SHP77 treated with DMSO at 0.1 percent for 48 hours (cell line): ENCODE data around the gene RNLS.

Experiments used
- DNase-seq: peaks from one replicate; lab custom pipeline; 2025; lab: John Stamatoyannopoulos, UW

Gene RNLS

GRCh38 chr10:88259381-88259780 lies 323.7 kb downstream of the RNLS start:
- DNase-seq = no peak

DNA sequence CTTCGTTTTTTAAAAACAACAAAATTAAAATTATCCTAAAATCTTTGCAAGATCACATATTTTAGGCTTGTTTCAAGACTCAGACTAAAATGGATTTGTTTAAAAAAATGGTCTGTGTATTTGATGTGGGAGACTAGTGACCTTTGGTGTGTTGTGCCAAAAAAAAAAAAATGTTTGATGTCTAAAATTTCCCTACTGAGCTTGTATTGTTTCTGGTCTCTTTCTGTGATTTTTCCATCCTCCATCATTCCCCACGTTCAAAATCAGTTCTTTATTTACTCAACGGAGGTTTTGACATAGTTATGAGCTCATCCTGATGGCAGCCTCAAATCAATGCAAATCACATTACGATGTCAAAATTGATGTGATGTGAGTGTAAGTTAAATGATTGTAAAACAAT lies 326.2 kb downstream of the RNLS start:
- no peak for DNase-seq

DNA sequence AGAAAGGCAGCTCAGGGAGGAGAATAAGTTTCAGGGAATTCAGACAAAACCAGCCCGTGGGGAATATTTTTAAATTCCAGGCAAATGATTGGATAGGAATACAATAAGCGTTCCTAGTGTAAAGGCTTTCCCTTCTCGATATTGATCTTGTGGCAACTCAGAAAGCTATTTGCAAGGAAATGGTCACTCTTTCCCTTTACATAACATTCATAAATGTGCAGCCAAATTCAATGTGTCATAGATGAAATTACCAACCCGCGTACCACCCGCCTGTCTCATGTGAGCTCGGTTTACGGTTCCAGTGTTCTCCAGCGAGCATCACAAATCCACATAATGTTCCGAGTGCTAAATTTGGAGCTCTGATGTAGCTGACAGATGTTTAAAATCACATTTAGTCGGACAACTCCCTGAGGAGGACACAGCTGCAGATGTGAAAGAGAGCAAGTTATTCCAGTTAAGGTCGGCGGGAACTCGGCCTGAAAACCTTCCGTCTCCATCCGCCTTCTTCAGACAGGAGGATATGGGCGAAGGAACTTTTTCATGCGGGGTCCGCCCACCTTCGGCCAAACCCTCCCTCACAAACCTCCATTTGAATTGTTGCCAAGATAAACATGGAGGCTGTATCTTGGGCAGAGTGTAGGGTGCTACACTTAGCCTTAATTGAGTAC lies 327.0 kb downstream of the RNLS start:
- DNase-seq = no peak

DNA sequence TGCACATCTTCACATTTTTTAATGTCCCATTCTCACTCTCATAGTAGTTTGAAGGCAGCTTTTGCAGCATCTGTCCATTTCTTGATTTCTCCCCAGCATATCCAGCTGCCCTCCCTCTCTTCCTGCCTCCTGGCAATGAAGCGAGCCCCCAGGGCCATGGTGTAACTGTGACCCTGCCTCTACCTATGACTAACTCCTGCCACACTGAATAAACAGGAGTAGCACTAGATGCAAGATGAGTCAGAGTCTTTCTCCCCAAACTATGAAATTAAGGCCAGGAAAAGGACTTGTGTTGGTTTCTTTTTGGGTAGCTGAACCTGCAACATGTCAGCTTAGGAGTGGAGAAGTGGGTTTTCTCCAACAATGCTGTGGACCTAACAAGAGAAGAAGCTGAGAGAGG lies 329.0 kb downstream of the RNLS start:
- no peak for DNase-seq

GRCh38 chr10:88253622-88254021 lies 329.5 kb downstream of the RNLS start:
- no peak for DNase-seq

- DNase-seq = no peak
Measured at GRCh38 chr10:88253128-88253527, 330.0 kb downstream of the RNLS start.

DNA sequence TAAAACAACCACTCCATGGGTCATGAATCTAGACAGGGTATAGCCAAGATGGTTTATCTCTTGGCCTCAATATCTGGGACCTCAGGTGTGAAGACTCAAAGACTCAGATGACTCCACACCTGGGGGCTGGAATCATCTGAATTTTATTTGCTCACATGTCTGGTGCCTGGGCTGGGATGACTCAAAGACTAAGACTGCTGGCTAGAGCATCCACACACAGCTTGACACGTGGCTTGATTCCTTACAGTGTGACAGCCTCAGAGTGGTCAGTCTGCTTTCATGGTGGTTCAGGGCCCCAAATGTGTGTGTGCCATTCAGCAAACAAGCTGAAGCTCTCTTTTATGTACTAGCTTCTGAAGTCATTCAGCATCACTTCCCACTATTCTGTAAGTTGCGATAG lies 333.7 kb downstream of the RNLS start:
- no peak for DNase-seq

DNA sequence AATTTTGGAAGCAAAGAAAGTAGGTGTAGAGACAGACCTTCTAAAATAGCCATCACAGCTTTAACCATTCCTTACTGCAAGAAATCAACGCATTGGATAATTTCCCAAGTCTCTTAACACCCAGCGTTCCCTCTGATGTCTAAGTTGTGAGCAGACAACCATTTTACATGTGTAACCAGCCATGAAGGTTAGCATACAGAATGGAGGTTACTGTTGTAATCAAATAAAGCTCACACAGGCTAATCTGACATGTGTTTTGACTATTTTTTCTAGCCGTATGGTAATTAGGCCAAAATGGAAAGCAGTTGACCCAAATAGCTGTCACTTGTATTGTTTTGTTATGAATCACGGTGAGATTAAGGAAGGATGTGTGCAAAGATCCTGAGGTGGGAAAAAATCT lies 336.4 kb downstream of the RNLS start:
- DNase-seq = no peak

- DNase-seq = no peak
Measured at GRCh38 chr10:88245974-88246511, 337.1 kb downstream of the RNLS start.

DNA sequence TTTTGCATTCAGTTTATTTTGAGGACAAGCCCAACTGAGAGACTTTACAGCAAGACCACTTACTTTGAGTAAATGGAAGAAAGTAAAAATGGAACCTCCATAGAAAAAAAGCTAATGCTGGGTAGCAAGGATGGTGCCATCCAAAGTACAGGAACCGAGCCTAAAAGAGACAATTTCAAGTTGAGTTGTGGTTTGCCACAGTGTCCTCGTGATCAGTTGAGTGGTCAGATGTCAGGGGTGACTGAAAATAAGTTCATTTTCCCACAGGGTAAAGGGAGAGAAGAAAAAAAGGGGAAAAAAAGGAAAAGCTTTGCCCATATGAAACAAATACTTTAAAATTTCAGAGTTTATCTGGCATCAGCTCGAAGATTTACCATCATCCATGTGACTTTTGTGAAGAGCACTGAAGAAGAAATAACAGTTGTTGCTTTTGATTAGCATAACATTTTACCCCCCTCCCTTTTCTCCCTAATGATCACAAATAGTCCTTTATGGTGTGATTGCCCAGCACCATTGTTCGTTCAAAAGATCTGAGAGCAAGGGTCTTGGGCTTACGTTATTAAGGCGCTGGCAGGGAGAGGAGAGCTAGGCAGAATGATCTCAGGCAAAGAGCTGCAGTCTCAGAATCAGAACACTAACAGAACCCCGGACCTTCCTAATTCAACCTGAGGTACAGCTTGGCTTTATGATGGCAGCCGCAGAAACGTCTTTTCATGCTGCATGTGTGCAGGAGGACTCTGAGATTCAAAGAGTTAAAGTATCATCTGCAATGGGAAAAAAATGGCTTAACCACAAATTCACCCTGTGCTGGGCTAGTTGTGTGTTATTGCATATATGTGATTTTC lies 338.1 kb downstream of the RNLS start:
- no peak for DNase-seq

DNA sequence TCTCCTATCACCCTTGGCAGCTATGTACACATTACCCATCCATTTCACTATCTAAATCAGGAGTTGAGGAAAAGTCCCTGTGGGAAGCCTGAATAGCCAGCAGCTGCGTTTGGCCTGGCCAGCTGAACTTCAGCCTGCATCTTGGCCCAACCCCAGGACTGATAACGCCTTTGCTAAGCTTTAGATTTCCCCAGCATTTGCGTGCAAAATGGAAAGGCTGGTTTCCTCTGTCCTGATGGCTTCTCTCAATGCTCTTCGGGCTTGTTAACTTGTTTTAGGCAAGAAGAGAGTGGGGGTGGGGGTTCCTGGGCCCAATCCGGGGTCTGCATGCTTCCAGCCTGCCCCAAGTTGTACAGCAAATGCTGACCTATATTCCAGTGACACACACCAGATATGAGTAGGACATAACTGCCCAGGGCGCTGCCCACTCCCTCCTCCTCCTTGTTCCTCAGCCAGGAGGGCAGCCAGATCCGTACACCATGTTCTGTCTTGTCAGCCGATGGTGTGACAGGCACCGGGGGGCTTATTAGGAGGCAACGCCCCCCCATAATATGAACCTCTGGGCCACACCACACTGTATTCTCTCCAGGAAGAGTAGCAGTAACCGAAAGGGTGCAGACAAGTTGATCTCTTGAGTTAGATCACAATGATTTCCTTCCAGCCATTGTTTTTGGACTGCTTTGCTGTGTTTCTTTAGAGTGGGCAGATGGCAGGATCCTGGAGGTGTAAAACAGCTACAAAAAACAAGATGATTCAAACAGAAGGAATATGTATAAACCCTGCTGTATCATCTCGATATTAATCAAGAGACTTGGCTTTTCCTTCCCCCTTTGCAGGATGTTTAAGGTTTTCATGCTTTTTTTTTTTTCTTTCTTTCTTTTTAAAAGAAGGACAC lies 339.0 kb downstream of the RNLS start:
- no peak for DNase-seq

GRCh38 chr10:88243202-88243744 lies 339.8 kb downstream of the RNLS start:
- no peak for DNase-seq

- DNase-seq = no peak
Measured at GRCh38 chr10:88241501-88241900, 341.6 kb downstream of the RNLS start.

- DNase-seq = no peak
Measured at GRCh38 chr10:88239212-88239611, 343.9 kb downstream of the RNLS start.

- no peak for DNase-seq
Measured at GRCh38 chr10:88238615-88238914, 344.6 kb downstream of the RNLS start.

GRCh38 chr10:88237896-88238614 lies 345.1 kb downstream of the RNLS start:
- DNase-seq = no peak

DNA sequence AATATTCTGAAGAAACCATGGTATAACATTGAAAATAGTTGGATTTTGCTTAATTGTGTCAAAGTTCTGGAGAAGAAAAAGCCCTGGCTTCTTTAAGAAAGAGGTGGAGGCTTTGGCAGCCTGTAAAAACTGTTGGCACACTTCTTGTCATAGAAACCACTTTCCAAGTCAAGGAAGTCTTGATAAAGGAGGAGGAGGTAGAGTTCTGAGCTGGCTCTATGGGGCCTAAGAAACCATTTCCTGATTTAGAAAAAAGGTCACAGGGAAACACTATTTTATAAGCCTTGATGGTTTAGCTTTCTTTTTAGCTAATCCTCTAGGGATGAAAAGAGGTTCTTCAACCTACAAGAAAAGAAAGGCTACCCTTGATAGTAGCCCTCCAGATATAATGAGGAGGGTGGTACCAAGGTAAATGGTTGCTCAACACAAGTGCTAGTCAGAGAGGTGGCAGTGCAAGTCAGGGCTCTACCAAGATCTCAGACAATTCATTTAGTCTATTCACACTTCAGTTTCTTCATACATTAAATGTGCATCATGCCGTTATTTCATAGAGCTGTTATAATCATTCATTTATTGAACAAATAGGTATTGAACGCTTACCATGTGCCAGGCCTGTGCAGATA lies 346.9 kb downstream of the RNLS start:
- DNase-seq = no peak

DNA sequence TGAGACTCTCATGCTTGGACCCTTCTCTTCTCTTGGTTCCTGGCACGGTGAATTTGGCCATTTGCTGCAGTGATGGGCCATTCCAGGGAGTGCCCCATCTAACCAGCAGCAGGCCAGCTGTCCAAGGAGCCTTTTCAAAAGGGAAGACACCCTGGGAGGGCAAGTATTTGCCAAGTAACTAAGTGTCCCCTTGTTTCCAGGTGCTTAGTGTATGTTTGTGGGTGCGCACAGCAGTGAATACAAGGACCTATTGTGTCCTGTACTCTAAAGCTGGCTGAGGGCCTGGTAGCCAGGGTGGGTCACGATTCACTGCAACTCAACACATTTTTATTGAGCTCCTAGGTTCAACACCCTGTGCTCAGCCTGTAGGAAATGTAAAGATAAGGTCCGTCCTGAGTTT lies 348.8 kb downstream of the RNLS start:
- no peak for DNase-seq

DNA sequence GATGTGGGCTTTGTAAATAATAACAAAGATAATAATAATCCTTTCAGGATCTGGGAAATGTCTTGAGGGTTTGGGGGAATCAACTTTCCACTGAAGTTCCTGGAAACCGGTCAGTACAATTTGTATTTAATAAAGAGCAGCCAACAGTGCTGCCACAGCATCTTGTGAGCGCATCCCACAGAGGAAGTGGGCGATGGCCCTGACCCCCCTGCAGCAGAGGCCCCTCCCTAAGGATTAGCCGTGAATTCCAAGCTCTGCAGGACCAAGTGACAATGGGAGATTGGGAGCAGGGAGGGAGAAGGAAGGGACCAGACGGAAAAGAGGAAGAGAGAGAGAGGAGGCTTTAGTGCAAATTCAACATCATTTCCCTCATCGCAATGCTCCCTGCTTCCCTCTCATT lies 349.2 kb downstream of the RNLS start:
- no peak for DNase-seq

DNA sequence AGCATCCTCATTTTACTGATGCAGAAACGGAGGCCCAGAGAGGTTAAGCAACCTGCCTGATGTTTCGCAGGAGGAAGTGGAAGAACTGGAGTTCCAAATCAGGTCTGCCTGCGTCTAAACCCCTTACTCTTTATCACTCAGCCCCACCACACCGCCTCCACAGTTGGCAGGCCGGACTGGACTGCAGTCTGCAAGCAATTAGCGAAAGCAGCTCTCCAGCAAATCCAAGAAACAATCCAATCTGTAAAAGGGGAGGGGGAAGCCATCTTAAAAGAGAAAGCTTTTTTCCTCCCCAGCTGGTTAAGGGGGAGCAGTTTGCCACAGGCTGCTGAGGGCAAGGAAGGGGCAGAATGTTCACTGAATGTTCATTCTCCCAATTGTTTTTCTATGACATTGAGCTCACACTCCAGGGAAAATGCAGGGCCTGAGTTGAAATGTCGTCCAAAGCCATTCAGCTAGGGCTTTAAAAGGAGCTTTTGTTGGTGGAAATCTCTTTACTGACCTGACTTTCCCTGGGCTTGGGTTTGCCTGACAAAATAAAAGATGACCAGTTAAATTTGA lies 350.1 kb downstream of the RNLS start:
- DNase-seq = no peak
